Gastroesophageal sphincter (tissue), 3 donors: ENCODE measurements around the gene RFX8.

Experiments used
- CTCF ChIP-seq, 4 experiments: fragments of 200-600 bp in 2 of 4; fragments of 450-650 bp in 2 of 4; sonication (generic) in 1 of 4; IDR thresholded peaks; one replicate each; pipeline ENCODE4 v1.5.1; 2017 to 2019; ENCODE audit warnings: antibody characterized with exemption in 4 of 4, mild to moderate bottlenecking in 2 of 4, moderate library complexity in 2 of 4
- EP300 ChIP-seq: sonication (generic); formaldehyde crosslinking; IDR thresholded peaks from one replicate; pipeline ENCODE4 v1.6.1; 2017; ENCODE audit warnings: antibody characterized with exemption, mild to moderate bottlenecking
- POLR2A ChIP-seq, 2 donors: fragments of 450-650 bp; IDR thresholded peaks; one replicate each; pipeline ENCODE4 v1.6.1; 2017; ENCODE audit warnings: antibody characterized with exemption in 2 of 2, mild to moderate bottlenecking in 2 of 2, moderate library complexity in 1 of 2
- POLR2AphosphoS5 ChIP-seq: sonication (generic); formaldehyde crosslinking; IDR thresholded peaks from one replicate; pipeline ENCODE4 v1.6.1; 2017; ENCODE audit warnings: antibody characterized with exemption

GRCh38 chr2:101508636-101509035, 33.7 kb upstream of the RFX8 start:
- no peak for TF ChIP-seq CTCF (IDR thresholded peaks at IDR 0.05)
- TF ChIP-seq POLR2A (IDR thresholded peaks at IDR 0.05): no peak
- no peak for TF ChIP-seq EP300
- no peak for TF ChIP-seq POLR2AphosphoS5
